SU-DHL-6 (cell line): ENCODE data around the gene STAC.

Source experiments
- H2AFZ ChIP-seq: fragments of 200-600 bp; sonication (generic); 2 replicates; pipeline ENCODE4 v1.6.1; 2014; ENCODE audit warnings: low read depth, mild to moderate bottlenecking, moderate library complexity, mixed read lengths, antibody characterized with exemption, low read length; ENCODE audit not compliant: severe bottlenecking
- H3F3A ChIP-seq: fragments of 200-600 bp; shearing (Covaris generic); 2 replicates; pipeline ENCODE4 v1.6.0; 2016; ENCODE audit warnings: antibody characterized with exemption, mild to moderate bottlenecking; ENCODE audit not compliant: insufficient read depth
- H3K27ac ChIP-seq: fragments of 200-600 bp; sonication (generic); 2 replicates; pipeline ENCODE4 v1.5.1; 2016; ENCODE audit warnings: low read depth, mild to moderate bottlenecking, low read length, moderate library complexity, mixed read lengths
- H3K27me3 ChIP-seq: fragments of 200-600 bp; sonication (generic), shearing (Covaris generic); 2 replicates; pipeline ENCODE4 v1.6.0; 2014; ENCODE audit warnings: mild to moderate bottlenecking, low read length
- H3K36me3 ChIP-seq: fragments of 200-600 bp; sonication (generic); 2 replicates; pipeline ENCODE4 v1.6.1; 2014; ENCODE audit warnings: mild to moderate bottlenecking, low read length, mixed read lengths
- H3K4me2 ChIP-seq: fragments of 300-600, 200-600 bp; shearing (Covaris generic), sonication (generic); 2 replicates; pipeline ENCODE4 v1.6.0; 2014; ENCODE audit warnings: low read length, low read depth, mild to moderate bottlenecking; ENCODE audit not compliant: poor library complexity, severe bottlenecking
- H3K4me3 ChIP-seq: fragments of 200-600 bp; sonication (generic); 2 replicates; pipeline ENCODE4 v1.5.1; 2014; ENCODE audit warnings: antibody characterized with exemption, low read length, mild to moderate bottlenecking, mixed read lengths; ENCODE audit not compliant: insufficient read depth, poor library complexity, severe bottlenecking
- H3K79me2 ChIP-seq: fragments of 200-600 bp; sonication (generic); 2 replicates; pipeline ENCODE4 v1.6.1; 2014; ENCODE audit warnings: mild to moderate bottlenecking, low read length, moderate library complexity; ENCODE audit not compliant: insufficient read depth
- H3K9ac ChIP-seq: fragments of 200-600 bp; sonication (generic); 2 replicates; pipeline ENCODE4 v1.7.0; 2014; ENCODE audit warnings: mild to moderate bottlenecking, low read length
- H3K9me2 ChIP-seq: fragments of 200-600 bp; sonication (generic); replicated peaks from 2 replicates; pipeline ENCODE4 v1.6.1; 2014; ENCODE audit warnings: low read length; ENCODE audit not compliant: insufficient read depth
- H3K9me3 ChIP-seq: fragments of 200-600 bp; sonication (generic); 2 replicates; pipeline ENCODE4 v1.6.1; 2014; ENCODE audit warnings: low read length, mixed read lengths; ENCODE audit not compliant: insufficient read depth
- H4K20me1 ChIP-seq: fragments of 200-600 bp; sonication (generic); 2 replicates; pipeline ENCODE4 v1.6.1; 2014; ENCODE audit warnings: low read depth, mild to moderate bottlenecking, antibody characterized with exemption, low read length, moderate library complexity, mixed read lengths
- CTCF ChIP-seq: fragments of 200-600 bp; sonication (generic); IDR thresholded peaks from one replicate; pipeline ENCODE4 v1.5.1; 2017; ENCODE audit warnings: antibody characterized with exemption, mild to moderate bottlenecking, low read length, moderate library complexity; ENCODE audit not compliant: insufficient read depth, poor library complexity, severe bottlenecking
- EZH2phosphoT487 ChIP-seq: fragments of 200-600 bp; sonication (generic), shearing (Covaris generic); conservative IDR thresholded peaks from 2 replicates; pipeline ENCODE4 v1.6.1; 2018; ENCODE audit warnings: mild to moderate bottlenecking, antibody characterized with exemption, low read length, moderate library complexity, mixed read lengths

Gene STAC

GRCh38 chr3:36434687-36435426 is 54.6 kb downstream of the STAC start:
- Histone ChIP-seq H3K4me2 (no peak overlapping the region), H3K79me2 (no peaks in the 10 kb centered on the region), H3K36me3 (no peaks in the 10 kb centered on the region), H3K27ac (no peak overlapping the region), H3K9ac (no peak overlapping the region), H3F3A (no peaks in the 10 kb centered on the region), H2AFZ (no peak overlapping the region), H3K9me2 (no peaks in the 10 kb centered on the region), H3K9me3 (no peaks in the 10 kb centered on the region), H3K4me3 (no peak overlapping the region), H4K20me1 (no peaks in the 10 kb centered on the region), H3K27me3 (no peaks in the 10 kb centered on the region)
- no peak for TF ChIP-seq CTCF
- TF ChIP-seq EZH2phosphoT487: no peak

- no peaks in the 10 kb centered on the region for H3K9me2 ChIP-seq
- no peak overlapping the region for H3K4me2 ChIP-seq
- H3F3A ChIP-seq: no peaks in the 10 kb centered on the region
- H2AFZ ChIP-seq: no peak overlapping the region
- no peaks in the 10 kb centered on the region for H3K27me3 ChIP-seq
- H3K9ac ChIP-seq: no peak overlapping the region
- H3K79me2 ChIP-seq: no peaks in the 10 kb centered on the region
- H3K9me3 ChIP-seq: no peaks in the 10 kb centered on the region
- H3K36me3 ChIP-seq: no peaks in the 10 kb centered on the region
- no peaks in the 10 kb centered on the region for H4K20me1 ChIP-seq
- TF ChIP-seq EZH2phosphoT487: no peak
- no peak for TF ChIP-seq CTCF
- H3K27ac ChIP-seq: no peak overlapping the region
- no peak overlapping the region for H3K4me3 ChIP-seq
These were observed 62.9 kb downstream of the STAC start for GRCh38 chr3:36443028-36443686.

GRCh38 chr3:36444909-36445308 is 64.6 kb downstream of the STAC start:
- no peaks in the 10 kb centered on the region for H3K79me2 ChIP-seq
- H2AFZ ChIP-seq: no peak overlapping the region
- no peak overlapping the region for H3K4me2 ChIP-seq
- no peak for TF ChIP-seq EZH2phosphoT487
- TF ChIP-seq CTCF: no peak
- H3K27me3 ChIP-seq: no peaks in the 10 kb centered on the region
- no peaks in the 10 kb centered on the region for H3F3A ChIP-seq
- H3K4me3 ChIP-seq: no peak overlapping the region
- H3K36me3 ChIP-seq: no peaks in the 10 kb centered on the region
- H3K9ac ChIP-seq: no peak overlapping the region
- H3K9me3 ChIP-seq: no peaks in the 10 kb centered on the region
- H3K9me2 ChIP-seq: no peaks in the 10 kb centered on the region
- no peaks in the 10 kb centered on the region for H4K20me1 ChIP-seq
- no peak overlapping the region for H3K27ac ChIP-seq
